Fibroblast of pulmonary artery (primary cell): ENCODE results near the gene PLEKHG5.
A peak's percentile ranks its signal among the peaks of the same experiment; 100 is the strongest.

Experiments used
- DNase-seq: peaks from one replicate; pipeline ENCODE4 v3.0.0-alpha.2; 2010; ENCODE audit warnings: low read depth
- H3K4me3 ChIP-seq: replicated peaks from 2 replicates; pipeline ENCODE4 v1.5.1; 2011; ENCODE audit warnings: low read depth, mild to moderate bottlenecking, control low read depth, low read length, moderate library complexity
- TF ChIP-seq, protein P1 (sequence below): IDR thresholded peaks from 2 replicates; pipeline ENCODE4 v1.5.1; 2011; ENCODE audit warnings: mild to moderate bottlenecking, control low read depth, low read length, inconsistent platforms; ENCODE audit errors: missing control alignments

Gene PLEKHG5

DNA sequence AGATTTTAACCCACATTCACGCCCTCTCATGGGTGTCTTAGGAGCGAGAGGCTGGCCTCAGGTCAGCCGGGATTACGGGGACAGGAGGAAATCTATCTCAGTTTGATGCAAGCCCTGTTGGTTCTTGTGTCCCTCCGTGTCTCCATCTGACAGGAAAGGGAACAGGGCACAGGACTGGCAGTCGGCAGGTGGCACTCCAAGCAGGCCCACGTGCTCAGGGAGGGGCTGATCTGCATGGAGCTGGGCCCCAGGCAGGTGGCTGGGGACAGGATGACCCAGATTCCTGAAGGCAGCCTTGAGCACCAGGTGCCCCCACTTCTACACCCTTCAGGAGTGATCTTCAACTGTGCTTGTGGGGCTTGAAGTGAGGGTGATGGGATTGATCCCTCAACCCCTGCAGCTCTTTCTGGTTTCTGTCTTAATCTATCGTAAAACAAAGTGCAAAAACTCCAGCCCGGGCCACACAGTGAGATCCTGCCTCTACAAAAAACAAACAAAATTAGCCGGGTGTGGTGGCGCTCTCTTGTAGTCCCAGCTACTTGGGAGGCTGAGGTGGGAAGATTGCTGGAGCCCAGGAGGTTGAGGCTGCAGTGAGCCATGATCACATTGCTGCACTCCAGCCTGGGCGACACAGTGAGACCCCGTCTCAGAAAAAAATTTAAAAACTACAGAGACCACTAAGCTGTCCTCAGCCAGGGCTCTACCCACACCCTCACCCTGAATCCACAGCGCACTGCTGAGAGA is 8.3 kb downstream of the PLEKHG5 start:
- H3K4me3 ChIP-seq, result no peak overlapping the region
- TF ChIP-seq, protein P1, sequence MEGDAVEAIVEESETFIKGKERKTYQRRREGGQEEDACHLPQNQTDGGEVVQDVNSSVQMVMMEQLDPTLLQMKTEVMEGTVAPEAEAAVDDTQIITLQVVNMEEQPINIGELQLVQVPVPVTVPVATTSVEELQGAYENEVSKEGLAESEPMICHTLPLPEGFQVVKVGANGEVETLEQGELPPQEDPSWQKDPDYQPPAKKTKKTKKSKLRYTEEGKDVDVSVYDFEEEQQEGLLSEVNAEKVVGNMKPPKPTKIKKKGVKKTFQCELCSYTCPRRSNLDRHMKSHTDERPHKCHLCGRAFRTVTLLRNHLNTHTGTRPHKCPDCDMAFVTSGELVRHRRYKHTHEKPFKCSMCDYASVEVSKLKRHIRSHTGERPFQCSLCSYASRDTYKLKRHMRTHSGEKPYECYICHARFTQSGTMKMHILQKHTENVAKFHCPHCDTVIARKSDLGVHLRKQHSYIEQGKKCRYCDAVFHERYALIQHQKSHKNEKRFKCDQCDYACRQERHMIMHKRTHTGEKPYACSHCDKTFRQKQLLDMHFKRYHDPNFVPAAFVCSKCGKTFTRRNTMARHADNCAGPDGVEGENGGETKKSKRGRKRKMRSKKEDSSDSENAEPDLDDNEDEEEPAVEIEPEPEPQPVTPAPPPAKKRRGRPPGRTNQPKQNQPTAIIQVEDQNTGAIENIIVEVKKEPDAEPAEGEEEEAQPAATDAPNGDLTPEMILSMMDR, result no peak
- no peak for DNase-seq

DNA sequence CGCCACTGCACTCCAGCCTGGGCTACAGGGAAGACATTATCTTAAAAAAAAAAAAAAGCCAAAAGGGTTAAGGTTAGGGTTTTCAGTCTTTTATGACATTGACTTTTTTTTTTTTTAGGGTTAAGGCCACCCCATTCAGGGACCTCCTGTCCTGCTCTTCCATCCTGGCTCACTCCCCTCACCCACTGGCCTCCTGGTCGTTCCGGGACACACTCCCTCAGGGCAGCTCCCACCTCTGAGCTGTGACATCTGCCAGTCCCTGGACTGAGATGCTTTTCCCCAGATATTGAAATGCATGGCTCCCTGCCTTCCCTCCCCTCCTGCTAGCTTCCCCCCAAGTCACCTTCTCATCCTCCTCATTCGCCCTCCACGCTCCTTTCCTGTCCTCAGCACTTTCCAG is 9.6 kb downstream of the PLEKHG5 start:
- TF ChIP-seq, protein P1, result no peak
- no peak for DNase-seq
- H3K4me3 ChIP-seq, result no peak overlapping the region

DNA sequence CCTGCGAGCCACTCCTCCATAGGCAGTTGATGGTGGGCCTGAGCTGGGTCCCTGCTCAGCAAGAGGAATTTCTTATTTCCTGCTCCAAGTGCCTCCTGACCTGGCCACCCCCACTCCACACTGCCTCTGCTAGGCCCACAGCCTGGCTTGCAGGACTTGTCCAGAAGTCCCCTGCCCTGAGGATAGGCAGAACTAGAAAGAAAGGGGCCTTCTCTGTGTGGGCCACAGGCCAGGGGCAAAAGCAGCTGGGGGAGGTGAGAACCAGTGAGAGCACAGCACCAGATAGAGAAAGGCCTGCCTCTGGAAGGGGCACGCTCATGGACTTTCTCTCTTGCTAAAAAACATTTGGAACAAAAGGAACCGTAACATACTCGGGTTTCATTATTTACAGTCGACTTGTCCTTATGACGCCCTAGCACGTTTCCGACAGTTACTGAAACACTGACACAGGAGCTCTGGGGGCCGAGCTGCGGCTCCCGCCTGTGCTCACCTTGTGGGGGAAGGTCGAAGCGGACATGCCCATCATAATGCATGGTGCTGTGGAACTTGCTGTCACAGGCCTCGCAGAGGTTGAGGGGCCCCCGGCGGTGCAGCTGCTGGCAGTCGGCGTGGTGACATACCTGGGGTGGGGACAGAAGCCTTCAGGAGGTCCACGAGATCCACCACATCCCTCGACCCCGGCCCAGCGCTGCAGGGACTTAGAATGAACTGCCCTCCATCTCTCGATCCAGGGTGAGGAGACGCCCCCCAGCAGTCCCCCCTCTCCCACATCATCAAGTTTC is 14.2 kb downstream of the PLEKHG5 start:
- no peak overlapping the region for H3K4me3 ChIP-seq
- TF ChIP-seq, protein P1, result no peak
- no peak for DNase-seq

DNA sequence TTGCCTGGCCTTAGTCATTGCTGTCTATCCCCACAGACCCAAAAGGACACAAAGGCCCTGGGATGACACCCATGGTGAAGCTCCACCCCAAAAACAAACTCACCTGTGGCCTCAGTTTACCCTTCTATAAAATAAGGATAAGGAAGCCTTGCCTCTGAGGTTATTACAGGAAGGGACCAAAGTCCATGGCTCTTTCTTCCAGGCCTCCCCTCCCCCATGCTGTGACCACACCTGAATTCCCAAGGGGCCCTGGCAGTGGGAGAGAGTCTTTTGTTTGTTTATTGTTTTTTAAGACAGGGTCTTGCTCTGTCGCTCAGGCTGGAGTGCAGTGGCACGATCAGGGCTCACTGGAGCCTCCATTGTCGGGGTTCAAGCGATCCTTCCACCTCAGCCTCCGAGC is 15.0 kb downstream of the PLEKHG5 start:
- no peak for DNase-seq
- no peak overlapping the region for H3K4me3 ChIP-seq
- TF ChIP-seq, protein P1, result no peak

DNA sequence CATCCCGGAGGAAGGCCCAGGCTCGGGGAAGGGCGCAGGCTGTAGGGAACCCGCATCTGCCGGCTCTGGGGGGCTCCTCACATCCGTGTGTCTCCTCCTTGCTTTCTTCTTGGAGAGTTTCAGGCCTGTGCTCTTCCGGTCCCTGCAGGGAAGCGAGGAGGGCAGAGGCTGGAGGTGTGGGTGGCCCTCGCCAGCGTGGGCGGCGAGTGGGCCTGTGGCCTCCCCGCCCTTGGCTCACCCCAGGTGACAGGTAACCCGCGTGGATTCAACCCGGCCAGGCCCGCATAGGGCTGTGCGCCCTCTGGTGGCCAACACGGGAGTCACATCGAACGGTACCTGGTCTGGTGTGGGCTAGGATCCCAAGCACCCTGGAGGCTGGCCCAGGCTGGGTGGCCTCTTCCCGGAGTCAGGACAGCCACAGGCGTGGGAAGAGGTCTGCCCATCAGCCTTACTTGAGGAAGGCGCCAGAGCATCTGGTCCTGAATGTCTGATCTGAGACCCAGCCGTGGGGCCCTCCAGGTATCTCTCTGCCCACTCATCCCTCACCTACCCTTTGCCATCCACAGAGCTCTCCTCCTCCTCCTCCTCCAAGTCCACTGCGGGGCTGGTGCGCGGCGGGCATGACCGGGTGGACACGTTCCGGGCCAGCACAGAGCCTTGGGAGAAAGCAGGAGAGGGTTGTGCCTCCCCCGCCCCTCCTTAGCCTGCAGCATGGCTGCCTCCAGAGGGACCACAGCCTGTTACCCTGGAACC is 15.9 kb downstream of the PLEKHG5 start:
- TF ChIP-seq, protein P1, result peak; percentile 89
- peak; percentile 36 for DNase-seq
- H3K4me3 ChIP-seq, result no peak overlapping the region

DNA sequence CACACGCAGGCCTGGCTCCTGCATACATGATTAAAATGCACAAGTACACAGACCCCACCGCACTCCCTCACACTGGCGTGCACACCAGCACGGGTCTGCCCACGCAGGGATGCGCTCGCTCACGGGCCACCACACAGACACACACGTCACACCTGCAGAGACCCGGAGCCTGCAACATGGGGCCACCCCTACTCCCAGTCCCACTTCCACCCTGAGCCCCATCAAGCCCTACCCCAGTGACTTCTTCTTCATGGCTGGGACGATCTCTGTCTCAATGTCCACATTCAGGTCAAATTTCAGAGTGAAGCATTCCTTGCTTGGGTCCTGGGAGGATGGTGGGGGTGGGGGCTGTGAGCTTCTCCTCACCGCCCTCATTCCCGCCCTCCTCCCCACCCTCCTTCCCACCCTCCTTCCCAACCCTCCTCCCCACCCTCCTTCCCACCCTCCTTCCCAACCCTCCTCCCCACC is 16.6 kb downstream of the PLEKHG5 start:
- TF ChIP-seq, protein P1, result no peak
- no peak for DNase-seq
- H3K4me3 ChIP-seq, result no peak overlapping the region
